Measurements from ENCODE around the gene AMN.
"Not testable (repeated sequence)": the region's sequence is repeated elsewhere in the genome, so short reads cannot be mapped to it uniquely, and the experiment has no call there.

Gene AMN

GRCh38 chr14:102922490-102923200 is at the start of gene AMN:
Gene AMN (plus strand): TSS chr14:102922663. CDS start chr14:102922689, 26 bp downstream.
- DNase-seq: no peak

GRCh38 chr14:102873131-102873530 is 49.3 kb upstream of the AMN start:
- no peak for DNase-seq

- DNase-seq: no peak
These were observed 48.9 kb upstream of the AMN start for GRCh38 chr14:102873546-102874061.

- DNase-seq: no peak
These were observed 46.8 kb upstream of the AMN start for GRCh38 chr14:102875652-102876051.

GRCh38 chr14:102877511-102877910 is 45.0 kb upstream of the AMN start:
- not testable (repeated sequence) for DNase-seq

- DNase-seq: no peak
These were observed 44.1 kb upstream of the AMN start for GRCh38 chr14:102878174-102878969.

- DNase-seq: no peak
These were observed 43.4 kb upstream of the AMN start for GRCh38 chr14:102878970-102879460.

GRCh38 chr14:102882226-102882906 is 40.1 kb upstream of the AMN start:
- no peak for DNase-seq

- no peak for DNase-seq
These were observed 39.3 kb upstream of the AMN start for GRCh38 chr14:102883089-102883541.

GRCh38 chr14:102883554-102883953 is 38.9 kb upstream of the AMN start:
- DNase-seq: no peak

GRCh38 chr14:102885737-102886447 is 36.6 kb upstream of the AMN start:
- no peak for DNase-seq

GRCh38 chr14:102888748-102889147 is 33.7 kb upstream of the AMN start:
- DNase-seq: no peak

GRCh38 chr14:102889615-102890014 is 32.8 kb upstream of the AMN start:
- no peak for DNase-seq

- no peak for DNase-seq
These were observed 31.4 kb upstream of the AMN start for GRCh38 chr14:102891111-102891510.

- DNase-seq: no peak
These were observed 30.9 kb upstream of the AMN start for GRCh38 chr14:102891556-102891955.

- DNase-seq: no peak
These were observed 29.8 kb upstream of the AMN start for GRCh38 chr14:102892651-102893050.

GRCh38 chr14:102893452-102893851 is 29.0 kb upstream of the AMN start:
- DNase-seq: no peak

GRCh38 chr14:102896735-102897134 is 25.7 kb upstream of the AMN start:
- not testable (repeated sequence) for DNase-seq

GRCh38 chr14:102897299-102898027 is 25.0 kb upstream of the AMN start:
- no peak for DNase-seq

GRCh38 chr14:102898298-102898697 is 24.2 kb upstream of the AMN start:
- no peak for DNase-seq

- no peak for DNase-seq
These were observed 23.5 kb upstream of the AMN start for GRCh38 chr14:102898776-102899515.

All from AML-193 (cell line).